ENCODE results near the gene CUL1. TPM values are rescaled to one million over a fixed set of nuclear protein-coding genes. Genes with fewer than 3 reads are reported as not detected.

CUL1 gene
- total and polyA plus RNA-seq, 2 donors (not counting 3 experiments of a cell fraction or from before 2014, with no cell fraction given), result 25.7 to 50.2 TPM

- Histone ChIP-seq H3K9ac (replicated peaks; ENCODE audit: extremely low read depth, insufficient read depth, low read length) (no peak overlapping the region), H3K9me1 (replicated peaks; ENCODE audit: control insufficient read depth, extremely low read depth, insufficient read depth, low read length) (no peaks in the 10 kb centered on the region), H3K4me1 (ENCODE audit: control insufficient read depth, extremely low read depth, insufficient read depth, low read length) (peaks cover 3% of the 10 kb centered on the region), H2AFZ (ENCODE audit: low read depth, low read length) (no peak overlapping the region), H3K4me2 (ENCODE audit: insufficient read depth, low read length) (no peak overlapping the region), H3K27ac (ENCODE audit: insufficient read depth, low read depth, low read length) (no peak overlapping the region), H3K27me3 (ENCODE audit: control insufficient read depth in 2 of 2, insufficient read depth in 2 of 2, low read length in 2 of 2) (no peaks in the 10 kb centered on the region), H3K4me3 (replicated peaks in 1 of 3; ENCODE audit: insufficient read depth in 1 of 3, low read depth in 1 of 3, low read length in 3 of 3) (no peak overlapping the region), H3K36me3 (ENCODE audit: control insufficient read depth in 2 of 2, extremely low read depth in 1 of 2, insufficient read depth in 2 of 2, low read length in 2 of 2) (peaks cover 0 to 2% of the 10 kb centered on the region in 2 experiments), H3K9me3 (replicated peaks; ENCODE audit: control insufficient read depth, insufficient read depth, low read length) (no peaks in the 10 kb centered on the region), H3K79me2 (ENCODE audit: control insufficient read depth, insufficient read depth, low read length) (peaks cover 46% of the 10 kb centered on the region), H4K20me1 (replicated peaks; ENCODE audit: control insufficient read depth, extremely low read depth, insufficient read depth, low read length) (no peaks in the 10 kb centered on the region)
- POLR2A ChIA-PET, result no interaction called here
- dilution Hi-C loops (cut with MboI; ENCODE audit: extremely low pct_ligation_motif_present, low sequenced_read_pairs), result no loop called here
- no peak for FAIRE-seq
- no peak for DNase-seq (ENCODE audit: low read depth, low spot score)
- BruUV-seq (replicated peaks), result no TSS peak
- intact Hi-C loops (cut with micrococcal nuclease), result no loop called here
- no peak for TF ChIP-seq FOS (IDR thresholded peaks at IDR 0.05; ENCODE audit: borderline replicate concordance, insufficient read depth, low read length)
- no peak for TF ChIP-seq POLR2A (IDR thresholded peaks at IDR 0.05; ENCODE audit: low read depth, low read length)
- TF ChIP-seq MYC (IDR thresholded peaks at IDR 0.05; ENCODE audit: low read depth, low read length), result no peak
- TF ChIP-seq GATA2 (IDR thresholded peaks at IDR 0.05; ENCODE audit: insufficient read depth, insufficient read length, low read depth, low read length), result no peak
- TF ChIP-seq EZH2 (IDR thresholded peaks at IDR 0.05; ENCODE audit: borderline replicate concordance, low read depth, low read length, severe bottlenecking), result no peak
- no peak for TF ChIP-seq POLR2AphosphoS5 (IDR thresholded peaks at IDR 0.05; ENCODE audit: insufficient read depth, low read depth, low read length)
- TF ChIP-seq MAX (IDR thresholded peaks at IDR 0.05; ENCODE audit: insufficient read depth, insufficient read length), result no peak
- no peak for TF ChIP-seq CTCF (IDR thresholded peaks at IDR 0.05; ENCODE audit: extremely low read depth in 1 of 2, insufficient read depth in 1 of 2, low read depth in 1 of 2, low read length in 2 of 2)
- no peak for TF ChIP-seq JUN (IDR thresholded peaks at IDR 0.05; ENCODE audit: borderline replicate concordance, insufficient read depth, insufficient read length, low read depth)
- CTCF ChIA-PET, result no interaction called here
These were observed 140.2 kb downstream of the CUL1 start for GRCh38 chr7:148838905-148839304.
